Measurements from ENCODE around the gene NAA35. TPM values are rescaled to one million over a fixed set of nuclear protein-coding genes. Genes with fewer than 3 reads are reported as not detected.

Gene NAA35
- total and polyA plus RNA-seq, 5 donors: 7.9 to 17.7 (median 16.9) TPM

- Histone ChIP-seq H3K4me1 (ENCODE audit: control insufficient read depth, insufficient read depth, low read length) (no peaks in the 10 kb centered on the region), H3K27ac (ENCODE audit: low read length) (no peak overlapping the region), H3K27me3 (ENCODE audit: control insufficient read depth, insufficient read depth) (no peaks in the 10 kb centered on the region), H3K4me3 (ENCODE audit: low read length) (no peak overlapping the region), H3K9me3 (ENCODE audit: control insufficient read depth, low read length) (no peaks in the 10 kb centered on the region)
- 79% methylated on average over 17 of the region's 17 CpGs for WGBS
- ATAC-seq: peak in 1 of 2 donors; percentile 56
- intact Hi-C loops (cut with DNase I): no loop called here
- no peak for DNase-seq
These were observed 94.2 kb downstream of the NAA35 start for GRCh38 chr9:86034863-86035734.

GRCh38 chr9:86035827-86036440 is 95.0 kb downstream of the NAA35 start:
- no peaks in the 10 kb centered on the region for H3K4me1 ChIP-seq (ENCODE audit: control insufficient read depth, insufficient read depth, low read length)
- ATAC-seq (peak in 1 of 2 donors; percentile 12), DNase-seq (no peak)
- no peak overlapping the region for H3K4me3 ChIP-seq (ENCODE audit: low read length)
- intact Hi-C loops (cut with DNase I): no loop called here
- 93% methylated on average over 15 of the region's 15 CpGs for WGBS
- H3K27ac ChIP-seq (ENCODE audit: low read length): no peak overlapping the region
- H3K9me3 ChIP-seq (ENCODE audit: control insufficient read depth, low read length): no peaks in the 10 kb centered on the region
- H3K27me3 ChIP-seq (ENCODE audit: control insufficient read depth, insufficient read depth): no peaks in the 10 kb centered on the region

- Histone ChIP-seq H3K27me3 (ENCODE audit: control insufficient read depth, insufficient read depth) (no peaks in the 10 kb centered on the region), H3K4me3 (ENCODE audit: low read length) (no peak overlapping the region), H3K4me1 (ENCODE audit: control insufficient read depth, insufficient read depth, low read length) (no peaks in the 10 kb centered on the region), H3K9me3 (ENCODE audit: control insufficient read depth, low read length) (no peaks in the 10 kb centered on the region), H3K27ac (ENCODE audit: low read length) (no peak overlapping the region)
- intact Hi-C loops (cut with DNase I): no loop called here
- ATAC-seq: no peak
- WGBS: 96% methylated on average over 9 of the region's 9 CpGs
- no peak for DNase-seq
These were observed 95.6 kb downstream of the NAA35 start for GRCh38 chr9:86036555-86036954.

- Histone ChIP-seq H3K4me3 (ENCODE audit: low read length) (no peak overlapping the region), H3K9me3 (ENCODE audit: control insufficient read depth, low read length) (no peaks in the 10 kb centered on the region), H3K4me1 (ENCODE audit: control insufficient read depth, insufficient read depth, low read length) (no peaks in the 10 kb centered on the region), H3K27ac (ENCODE audit: low read length) (no peak overlapping the region), H3K27me3 (ENCODE audit: control insufficient read depth, insufficient read depth) (no peaks in the 10 kb centered on the region)
- WGBS: 94% methylated on average over 12 of the region's 12 CpGs
- intact Hi-C loops (cut with DNase I): no loop called here
- no peak for ATAC-seq
- no peak for DNase-seq
These were observed 99.3 kb downstream of the NAA35 start for GRCh38 chr9:86039991-86040860.

- H3K27ac ChIP-seq (ENCODE audit: low read length): no peak overlapping the region
- WGBS: 48% methylated on average over 3 of the region's 3 CpGs
- intact Hi-C loops (cut with DNase I): no loop called here
- H3K27me3 ChIP-seq (ENCODE audit: control insufficient read depth, insufficient read depth): no peaks in the 10 kb centered on the region
- H3K4me3 ChIP-seq (ENCODE audit: low read length): no peak overlapping the region
- ATAC-seq (no peak), DNase-seq (no peak)
- no peaks in the 10 kb centered on the region for H3K4me1 ChIP-seq (ENCODE audit: control insufficient read depth, insufficient read depth, low read length)
- H3K9me3 ChIP-seq (ENCODE audit: control insufficient read depth, low read length): no peaks in the 10 kb centered on the region
These were observed 99.9 kb downstream of the NAA35 start for GRCh38 chr9:86040861-86041155.

GRCh38 chr9:86041311-86041741 is 100.4 kb downstream of the NAA35 start:
- no peaks in the 10 kb centered on the region for H3K9me3 ChIP-seq (ENCODE audit: control insufficient read depth, low read length)
- no peaks in the 10 kb centered on the region for H3K4me1 ChIP-seq (ENCODE audit: control insufficient read depth, insufficient read depth, low read length)
- no peaks in the 10 kb centered on the region for H3K27me3 ChIP-seq (ENCODE audit: control insufficient read depth, insufficient read depth)
- 63% methylated on average over 8 of the region's 8 CpGs for WGBS
- peak; percentile 16 to 38 for ATAC-seq
- no peak overlapping the region for H3K4me3 ChIP-seq (ENCODE audit: low read length)
- intact Hi-C loops (cut with DNase I): no loop called here
- no peak overlapping the region for H3K27ac ChIP-seq (ENCODE audit: low read length)
- DNase-seq: no peak

- WGBS: 77% methylated on average over 5 of the region's 5 CpGs
- ATAC-seq: no peak
- intact Hi-C loops (cut with DNase I): no loop called here
- Histone ChIP-seq H3K4me3 (ENCODE audit: low read length) (no peak overlapping the region), H3K9me3 (ENCODE audit: control insufficient read depth, low read length) (no peaks in the 10 kb centered on the region), H3K27ac (ENCODE audit: low read length) (no peak overlapping the region), H3K27me3 (ENCODE audit: control insufficient read depth, insufficient read depth) (no peaks in the 10 kb centered on the region), H3K4me1 (ENCODE audit: control insufficient read depth, insufficient read depth, low read length) (no peaks in the 10 kb centered on the region)
- DNase-seq: no peak
These were observed 101.4 kb downstream of the NAA35 start for GRCh38 chr9:86042199-86042978.

GRCh38 chr9:86043586-86043985 is 102.6 kb downstream of the NAA35 start:
- H3K27ac ChIP-seq (ENCODE audit: low read length): no peak overlapping the region
- H3K4me3 ChIP-seq (ENCODE audit: low read length): no peak overlapping the region
- no peak for DNase-seq
- 94% methylated on average over 5 of the region's 5 CpGs for WGBS
- H3K9me3 ChIP-seq (ENCODE audit: control insufficient read depth, low read length): no peaks in the 10 kb centered on the region
- H3K27me3 ChIP-seq (ENCODE audit: control insufficient read depth, insufficient read depth): no peaks in the 10 kb centered on the region
- intact Hi-C loops (cut with DNase I): no loop called here
- no peak for ATAC-seq
- no peaks in the 10 kb centered on the region for H3K4me1 ChIP-seq (ENCODE audit: control insufficient read depth, insufficient read depth, low read length)

- DNase-seq: no peak
- Histone ChIP-seq H3K9me3 (ENCODE audit: control insufficient read depth, low read length) (no peaks in the 10 kb centered on the region), H3K4me3 (ENCODE audit: low read length) (no peak overlapping the region), H3K27ac (ENCODE audit: low read length) (no peak overlapping the region), H3K27me3 (ENCODE audit: control insufficient read depth, insufficient read depth) (no peaks in the 10 kb centered on the region), H3K4me1 (ENCODE audit: control insufficient read depth, insufficient read depth, low read length) (no peaks in the 10 kb centered on the region)
- intact Hi-C loops (cut with DNase I): no loop called here
- 88% methylated on average over 4 of the region's 4 CpGs for WGBS
- ATAC-seq: no peak
These were observed 103.1 kb downstream of the NAA35 start for GRCh38 chr9:86043999-86044398.

- 92% methylated on average over 6 of the region's 6 CpGs for WGBS
- H3K4me1 ChIP-seq (ENCODE audit: control insufficient read depth, insufficient read depth, low read length): no peaks in the 10 kb centered on the region
- H3K27ac ChIP-seq (ENCODE audit: low read length): no peak overlapping the region
- H3K4me3 ChIP-seq (ENCODE audit: low read length): no peak overlapping the region
- no peak for DNase-seq
- H3K9me3 ChIP-seq (ENCODE audit: control insufficient read depth, low read length): no peaks in the 10 kb centered on the region
- intact Hi-C loops (cut with DNase I): no loop called here
- H3K27me3 ChIP-seq (ENCODE audit: control insufficient read depth, insufficient read depth): no peaks in the 10 kb centered on the region
- no peak for ATAC-seq
These were observed 104.7 kb downstream of the NAA35 start for GRCh38 chr9:86045654-86046053.

Data from right cardiac atrium (tissue), 5 donors.